Body of pancreas (tissue), 4 donors: ENCODE data around the gene EBF4.

Experiments used
- POLR2A ChIP-seq, 3 donors: fragments of 450-650 bp; IDR thresholded peaks; one replicate each; pipeline ENCODE4 v1.6.1; 2016; ENCODE audit warnings: antibody characterized with exemption in 3 of 3, mild to moderate bottlenecking in 2 of 3
- TF ChIP-seq, protein P1 (sequence below), 7 experiments: fragments of 450-650 bp in 4 of 7; fragments of 200-600 bp in 3 of 7; sonication (generic) in 3 of 7; IDR thresholded peaks; one replicate each; pipeline ENCODE4 v1.5.1; 2016 to 2019; ENCODE audit warnings: antibody characterized with exemption in 7 of 7

DNA sequence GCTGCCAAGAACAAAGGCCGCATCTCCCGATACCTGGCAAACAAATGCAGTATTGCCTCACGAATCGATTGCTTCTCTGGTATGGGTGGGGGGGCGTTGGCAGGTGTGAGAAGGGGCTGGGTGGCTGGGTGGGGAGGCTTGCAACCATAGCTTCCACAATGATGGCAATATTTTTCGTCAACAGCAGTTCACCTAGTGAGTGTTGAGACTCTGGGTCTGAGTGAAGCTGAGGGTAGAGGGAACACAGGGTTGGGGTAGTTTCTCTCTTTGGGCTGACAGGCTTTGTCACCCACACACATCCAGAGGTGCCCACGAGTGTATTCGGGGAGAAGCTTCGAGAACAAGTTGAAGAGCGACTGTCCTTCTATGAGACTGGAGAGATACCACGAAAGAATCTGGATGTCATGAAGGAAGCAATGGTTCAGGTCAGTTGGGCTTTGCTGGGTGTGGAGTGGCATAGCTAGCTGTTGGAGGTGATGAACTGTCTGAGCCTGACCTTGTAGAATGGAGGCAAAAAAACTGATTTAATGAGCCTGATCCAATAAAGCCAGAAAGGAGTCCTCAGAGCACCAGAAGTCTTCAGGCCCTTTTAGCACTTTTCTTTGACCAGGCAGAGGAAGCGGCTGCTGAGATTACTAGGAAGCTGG lies 36.0 kb upstream of the EBF4 start:
- TF ChIP-seq, protein P1, sequence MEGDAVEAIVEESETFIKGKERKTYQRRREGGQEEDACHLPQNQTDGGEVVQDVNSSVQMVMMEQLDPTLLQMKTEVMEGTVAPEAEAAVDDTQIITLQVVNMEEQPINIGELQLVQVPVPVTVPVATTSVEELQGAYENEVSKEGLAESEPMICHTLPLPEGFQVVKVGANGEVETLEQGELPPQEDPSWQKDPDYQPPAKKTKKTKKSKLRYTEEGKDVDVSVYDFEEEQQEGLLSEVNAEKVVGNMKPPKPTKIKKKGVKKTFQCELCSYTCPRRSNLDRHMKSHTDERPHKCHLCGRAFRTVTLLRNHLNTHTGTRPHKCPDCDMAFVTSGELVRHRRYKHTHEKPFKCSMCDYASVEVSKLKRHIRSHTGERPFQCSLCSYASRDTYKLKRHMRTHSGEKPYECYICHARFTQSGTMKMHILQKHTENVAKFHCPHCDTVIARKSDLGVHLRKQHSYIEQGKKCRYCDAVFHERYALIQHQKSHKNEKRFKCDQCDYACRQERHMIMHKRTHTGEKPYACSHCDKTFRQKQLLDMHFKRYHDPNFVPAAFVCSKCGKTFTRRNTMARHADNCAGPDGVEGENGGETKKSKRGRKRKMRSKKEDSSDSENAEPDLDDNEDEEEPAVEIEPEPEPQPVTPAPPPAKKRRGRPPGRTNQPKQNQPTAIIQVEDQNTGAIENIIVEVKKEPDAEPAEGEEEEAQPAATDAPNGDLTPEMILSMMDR (IDR thresholded peaks at IDR 0.05): no peak
- TF ChIP-seq POLR2A (IDR thresholded peaks at IDR 0.05): no peak
